Stomach (tissue), 4 donors: ENCODE results near the gene SFRP4.

Experiments used
- CTCF ChIP-seq, 7 experiments: fragments of 450-650 bp in 4 of 7; fragments of 200-600 bp in 3 of 7; sonication (generic) in 3 of 7; IDR thresholded peaks; one replicate each; pipeline ENCODE4 v1.5.1; 2016 to 2019; ENCODE audit warnings: antibody characterized with exemption in 7 of 7, control low read depth in 2 of 7, mild to moderate bottlenecking in 1 of 7
- POLR2AphosphoS5 ChIP-seq, 3 donors: sonication (generic); formaldehyde crosslinking; IDR thresholded peaks; one replicate each; pipeline ENCODE4 v1.6.1; 2016; ENCODE audit warnings: antibody characterized with exemption in 3 of 3

- TF ChIP-seq CTCF (IDR thresholded peaks at IDR 0.05) (no peak), POLR2AphosphoS5 (IDR thresholded peaks at IDR 0.05) (no peak)
Observed at GRCh38 chr7:37945336-37945735, 28.7 kb upstream of the SFRP4 start.
